C4-2B (cell line): Measurements from ENCODE around the gene SND1.

ENCODE experiments used
- CTCF ChIP-seq: fragments of 450-650 bp; conservative IDR thresholded peaks from 2 replicates; pipeline ENCODE4 v1.5.1; 2017; ENCODE audit warnings: mild to moderate bottlenecking
- ZFX ChIP-seq: fragments of 450-650 bp; IDR thresholded peaks from 2 replicates; pipeline ENCODE4 v1.6.1; 2017

GRCh38 chr7:127759945-127760421 lies 108.0 kb downstream of the SND1 start:
- TF ChIP-seq CTCF (no peak), ZFX (no peak)
